Chondrocyte (in vitro differentiated cells): ENCODE data around the gene CCNI. TPM values are rescaled to one million over a fixed set of nuclear protein-coding genes. Genes with fewer than 3 reads are reported as not detected.
A peak's percentile ranks its signal among the peaks of the same experiment; 100 is the strongest.

Experiments
- DNase-seq: peaks from one replicate; pipeline ENCODE4 v3.0.0; 2021; ENCODE audit warnings: mixed read lengths, low spot score
- H3K27ac Mint-ChIP-seq: one replicate; pipeline ENCODE4 v1.8.0; 2021; ENCODE audit warnings: mild to moderate bottlenecking, moderate library complexity, mixed read lengths; ENCODE audit not compliant: unreplicated experiment
- H3K27me3 Mint-ChIP-seq: 2 replicates; pipeline ENCODE4 v1.8.0; 2021; ENCODE audit warnings: low read depth, mixed read lengths
- H3K36me3 Mint-ChIP-seq: 2 replicates; pipeline ENCODE4 v1.8.0; 2021; ENCODE audit warnings: low read depth, mixed read lengths
- H3K4me1 Mint-ChIP-seq: 2 replicates; pipeline ENCODE4 v1.8.0; 2021; ENCODE audit warnings: low read depth, mild to moderate bottlenecking, mixed read lengths
- H3K4me3 Mint-ChIP-seq: one replicate; pipeline ENCODE4 v1.8.0; 2021; ENCODE audit warnings: mild to moderate bottlenecking, moderate library complexity, mixed read lengths; ENCODE audit not compliant: unreplicated experiment
- H3K9me3 Mint-ChIP-seq: 2 replicates; pipeline ENCODE4 v1.8.0; 2021; ENCODE audit warnings: low read depth, mixed read lengths
- long read RNA-seq: library from polyadenylated mRNA; stranded (forward); transcript quantifications from one replicate; pipeline ENCODE4 v2.0.0, GENCODE V29; 2021
- total RNA-seq: library from RNA; stranded (reverse); gene quantifications from 3 replicates; pipeline ENCODE4 v1.2.1, GENCODE V29; 2021
- TF ChIP-seq, protein P1 (sequence below): fragments of 200-600 bp; sonication (generic); IDR thresholded peaks from 2 replicates; pipeline ENCODE4 v1.5.0; 2021; ENCODE audit warnings: antibody characterized with exemption, mild to moderate bottlenecking, moderate library complexity

Gene CCNI, protein sequence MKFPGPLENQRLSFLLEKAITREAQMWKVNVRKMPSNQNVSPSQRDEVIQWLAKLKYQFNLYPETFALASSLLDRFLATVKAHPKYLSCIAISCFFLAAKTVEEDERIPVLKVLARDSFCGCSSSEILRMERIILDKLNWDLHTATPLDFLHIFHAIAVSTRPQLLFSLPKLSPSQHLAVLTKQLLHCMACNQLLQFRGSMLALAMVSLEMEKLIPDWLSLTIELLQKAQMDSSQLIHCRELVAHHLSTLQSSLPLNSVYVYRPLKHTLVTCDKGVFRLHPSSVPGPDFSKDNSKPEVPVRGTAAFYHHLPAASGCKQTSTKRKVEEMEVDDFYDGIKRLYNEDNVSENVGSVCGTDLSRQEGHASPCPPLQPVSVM
- 219 to 224 TPM (median 220 TPM) in 3 replicates for total RNA-seq
- long read RNA-seq, transcript CCNI-201 (7 exons, 2,772 nt), result major isoform, 248 of 290 reads
- long read RNA-seq, partial matches to known transcripts, result 8 of 290 reads
- long read RNA-seq, other reads (novel, unspliced or antisense), result 34 of 290 reads

DNA sequence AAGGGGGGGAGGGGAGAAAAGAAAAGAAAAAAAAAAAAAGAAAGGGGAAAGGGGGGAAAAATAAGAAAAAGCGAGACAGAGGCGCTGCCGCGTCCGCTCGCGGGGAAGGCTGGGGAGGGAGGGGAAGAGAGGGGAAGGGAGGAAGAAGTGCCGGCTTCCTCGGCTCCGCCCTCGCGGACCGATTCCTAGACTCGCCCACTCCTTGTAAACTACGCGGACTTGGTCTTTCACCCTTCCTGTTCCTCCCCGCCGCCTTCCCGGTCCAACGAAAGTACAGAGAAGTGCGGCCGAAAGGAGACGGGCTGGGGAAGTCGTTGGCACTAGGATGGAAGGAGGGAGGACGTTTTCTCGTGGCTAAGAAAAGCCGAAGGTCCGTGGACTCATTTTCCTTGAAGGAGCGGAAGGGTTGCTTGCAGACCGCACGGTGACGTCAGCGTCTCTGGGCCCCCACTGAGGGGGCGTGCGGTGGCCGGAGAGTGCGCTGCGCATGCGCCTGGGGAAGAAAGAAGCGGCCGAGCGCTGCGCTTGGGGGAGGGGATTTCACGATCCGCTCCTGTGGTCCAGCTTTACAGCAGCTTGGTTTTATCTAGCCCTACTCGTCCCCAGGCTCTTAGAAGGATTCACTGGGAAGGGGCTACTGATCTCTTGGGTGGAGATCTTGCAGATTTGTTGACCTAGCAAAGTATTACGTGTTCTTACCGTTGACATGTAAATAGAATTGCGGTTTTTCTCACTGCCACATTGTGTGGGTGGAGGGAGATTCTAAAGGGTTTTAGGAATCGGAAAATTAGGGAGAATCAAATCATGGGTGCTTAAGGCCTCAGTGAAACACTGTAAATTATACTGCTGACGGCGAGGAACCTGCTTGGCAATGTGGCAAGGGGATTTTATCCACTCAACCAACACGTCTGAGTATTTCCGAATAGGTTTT lies at the start of gene CCNI:
Gene CCNI, minus strand, starts transcription at position 121 of the 931 bp plus-strand sequence. CDS start 9,627 bp downstream, outside the sequence.
- TF ChIP-seq, protein P1, sequence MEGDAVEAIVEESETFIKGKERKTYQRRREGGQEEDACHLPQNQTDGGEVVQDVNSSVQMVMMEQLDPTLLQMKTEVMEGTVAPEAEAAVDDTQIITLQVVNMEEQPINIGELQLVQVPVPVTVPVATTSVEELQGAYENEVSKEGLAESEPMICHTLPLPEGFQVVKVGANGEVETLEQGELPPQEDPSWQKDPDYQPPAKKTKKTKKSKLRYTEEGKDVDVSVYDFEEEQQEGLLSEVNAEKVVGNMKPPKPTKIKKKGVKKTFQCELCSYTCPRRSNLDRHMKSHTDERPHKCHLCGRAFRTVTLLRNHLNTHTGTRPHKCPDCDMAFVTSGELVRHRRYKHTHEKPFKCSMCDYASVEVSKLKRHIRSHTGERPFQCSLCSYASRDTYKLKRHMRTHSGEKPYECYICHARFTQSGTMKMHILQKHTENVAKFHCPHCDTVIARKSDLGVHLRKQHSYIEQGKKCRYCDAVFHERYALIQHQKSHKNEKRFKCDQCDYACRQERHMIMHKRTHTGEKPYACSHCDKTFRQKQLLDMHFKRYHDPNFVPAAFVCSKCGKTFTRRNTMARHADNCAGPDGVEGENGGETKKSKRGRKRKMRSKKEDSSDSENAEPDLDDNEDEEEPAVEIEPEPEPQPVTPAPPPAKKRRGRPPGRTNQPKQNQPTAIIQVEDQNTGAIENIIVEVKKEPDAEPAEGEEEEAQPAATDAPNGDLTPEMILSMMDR, result peak; percentile 8
- Mint-ChIP-seq H3K36me3 (no peaks in the 10 kb centered on the region), H3K27ac (peak within 1 kb of the TSS; percentile 100), H3K9me3 (no peaks in the 10 kb centered on the region), H3K4me1 (peaks cover 34% of the 10 kb centered on the region), H3K4me3 (no peak within 1 kb of the TSS), H3K27me3 (no peaks in the 10 kb centered on the region)
- peak; percentile 97 for DNase-seq

DNA sequence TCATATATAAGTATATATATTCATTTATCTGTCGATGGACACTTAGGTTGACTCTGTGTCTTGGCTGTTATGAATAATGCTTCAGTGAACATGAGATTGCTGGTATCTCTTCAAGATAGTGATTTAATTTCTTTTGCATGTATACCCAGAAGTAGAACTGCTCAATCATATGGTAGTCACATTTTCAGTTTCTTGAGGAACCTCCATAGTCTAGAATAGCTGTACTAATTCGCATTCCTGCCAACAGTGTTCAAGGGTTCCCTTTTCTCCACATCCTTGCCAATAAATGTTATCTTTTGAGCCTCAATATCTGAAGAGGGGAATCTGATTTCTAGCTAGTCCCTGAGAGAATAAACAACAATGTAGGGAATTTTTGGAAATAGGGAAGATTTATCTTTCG lies 48.8 kb upstream of the CCNI start:
- no peak overlapping the region for H3K4me3 Mint-ChIP-seq
- no peak overlapping the region for H3K27ac Mint-ChIP-seq
- H3K9me3 Mint-ChIP-seq, result no peaks in the 10 kb centered on the region
- H3K36me3 Mint-ChIP-seq, result no peaks in the 10 kb centered on the region
- no peak for DNase-seq
- H3K4me1 Mint-ChIP-seq, result no peaks in the 10 kb centered on the region
- H3K27me3 Mint-ChIP-seq, result peaks cover 18% of the 10 kb centered on the region
- TF ChIP-seq, protein P1, result no peak

DNA sequence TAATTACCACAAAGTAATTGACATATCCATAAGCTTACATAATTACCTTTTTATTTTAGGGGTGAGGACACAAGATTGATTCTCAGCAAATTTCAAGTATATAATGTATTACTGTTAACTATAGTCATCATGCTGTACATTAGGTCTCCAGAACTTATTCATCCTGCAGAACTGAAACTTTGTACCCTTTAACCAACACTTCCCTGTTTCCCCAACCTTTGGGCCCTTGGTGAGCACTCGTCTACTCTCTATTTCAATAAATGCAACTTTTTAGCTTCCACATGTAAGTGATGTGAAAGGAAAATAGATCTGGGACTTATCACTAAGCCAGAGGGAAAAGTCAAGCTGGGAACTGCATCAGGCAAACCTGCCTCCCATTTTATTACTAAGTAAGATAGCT lies 47.6 kb upstream of the CCNI start:
- TF ChIP-seq, protein P1, result no peak
- Mint-ChIP-seq H3K27ac (no peak overlapping the region), H3K4me3 (no peak overlapping the region), H3K36me3 (no peaks in the 10 kb centered on the region), H3K9me3 (no peaks in the 10 kb centered on the region), H3K4me1 (no peaks in the 10 kb centered on the region), H3K27me3 (peaks cover 18% of the 10 kb centered on the region)
- DNase-seq, result no peak

DNA sequence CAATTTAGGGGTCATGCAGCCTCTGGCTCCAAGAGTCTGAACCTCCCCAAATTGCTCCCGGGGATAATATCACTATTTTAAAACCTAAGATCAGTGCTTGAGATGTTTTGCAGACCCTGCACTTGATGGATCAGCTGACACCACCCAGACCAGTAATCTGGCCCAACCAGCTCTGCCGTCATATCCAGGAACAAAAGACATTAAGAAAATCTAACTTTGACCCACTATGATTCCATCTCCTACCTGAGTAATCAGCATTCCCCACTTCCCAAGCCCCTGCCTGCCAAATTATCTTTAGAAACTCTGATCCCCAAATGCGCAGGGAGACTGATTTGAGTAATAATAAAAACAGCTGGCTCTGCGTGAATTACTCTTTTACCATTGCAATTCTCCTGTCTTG lies 46.9 kb upstream of the CCNI start:
- H3K27ac Mint-ChIP-seq, result no peak overlapping the region

More for the DNA sequence above, 46.9 kb upstream of the CCNI start:
- no peaks in the 10 kb centered on the region for H3K9me3 Mint-ChIP-seq
- H3K27me3 Mint-ChIP-seq, result peaks cover 18% of the 10 kb centered on the region
- H3K4me1 Mint-ChIP-seq, result no peaks in the 10 kb centered on the region
- DNase-seq, result no peak
- TF ChIP-seq, protein P1, result no peak
- no peak overlapping the region for H3K4me3 Mint-ChIP-seq
- no peaks in the 10 kb centered on the region for H3K36me3 Mint-ChIP-seq
